HUES48 (cell line): ENCODE data around the gene GK.

Experiments
- H3K27ac ChIP-seq: one replicate; pipeline ENCODE4 v1.7.0; 2013; ENCODE audit warnings: low read depth, low read length, inconsistent platforms
- H3K27me3 ChIP-seq: 2 replicates; pipeline ENCODE4 v1.6.1; 2013; ENCODE audit warnings: mild to moderate bottlenecking, low read length; ENCODE audit not compliant: control insufficient read depth, insufficient read depth
- H3K36me3 ChIP-seq: 2 replicates; pipeline ENCODE4 v1.6.1; 2013; ENCODE audit warnings: low read length; ENCODE audit not compliant: control insufficient read depth, insufficient read depth
- H3K4me1 ChIP-seq: 2 replicates; pipeline ENCODE4 v1.6.1; 2013; ENCODE audit warnings: mild to moderate bottlenecking, low read length; ENCODE audit not compliant: control insufficient read depth, insufficient read depth
- H3K4me3 ChIP-seq: 2 replicates; pipeline ENCODE4 v1.5.1; 2013; ENCODE audit warnings: mild to moderate bottlenecking, low read depth, low read length
- H3K9ac ChIP-seq: 2 replicates; pipeline ENCODE4 v1.6.1; 2013; ENCODE audit warnings: mild to moderate bottlenecking, low read depth, low read length, moderate library complexity
- H3K9me3 ChIP-seq: 2 replicates; pipeline ENCODE4 v1.6.1; 2013; ENCODE audit warnings: low read length; ENCODE audit not compliant: control insufficient read depth, insufficient read depth

The GK gene

GRCh38 chrX:30777575-30777974 lies 124.4 kb downstream of the GK start:
- no peak overlapping the region for H3K9ac ChIP-seq
- H3K27ac ChIP-seq = no peak overlapping the region
- no peaks in the 10 kb centered on the region for H3K9me3 ChIP-seq
- no peaks in the 10 kb centered on the region for H3K27me3 ChIP-seq
- H3K4me3 ChIP-seq = no peak overlapping the region
- H3K4me1 ChIP-seq = peaks cover 13% of the 10 kb centered on the region
- no peaks in the 10 kb centered on the region for H3K36me3 ChIP-seq

- Histone ChIP-seq H3K27ac (no peak overlapping the region), H3K9me3 (no peaks in the 10 kb centered on the region), H3K36me3 (no peaks in the 10 kb centered on the region), H3K4me3 (no peak overlapping the region), H3K4me1 (peaks cover 13% of the 10 kb centered on the region), H3K9ac (no peak overlapping the region), H3K27me3 (no peaks in the 10 kb centered on the region)
Observed at GRCh38 chrX:30779453-30780030, 126.3 kb downstream of the GK start.
